Measurements from ENCODE around the gene CNTNAP2. TPM values are rescaled to one million over a fixed set of nuclear protein-coding genes. Genes with fewer than 3 reads are reported as not detected.

Gene CNTNAP2
- total RNA-seq, 1 experiment from 2014 or later, result 64.5 TPM

DNA sequence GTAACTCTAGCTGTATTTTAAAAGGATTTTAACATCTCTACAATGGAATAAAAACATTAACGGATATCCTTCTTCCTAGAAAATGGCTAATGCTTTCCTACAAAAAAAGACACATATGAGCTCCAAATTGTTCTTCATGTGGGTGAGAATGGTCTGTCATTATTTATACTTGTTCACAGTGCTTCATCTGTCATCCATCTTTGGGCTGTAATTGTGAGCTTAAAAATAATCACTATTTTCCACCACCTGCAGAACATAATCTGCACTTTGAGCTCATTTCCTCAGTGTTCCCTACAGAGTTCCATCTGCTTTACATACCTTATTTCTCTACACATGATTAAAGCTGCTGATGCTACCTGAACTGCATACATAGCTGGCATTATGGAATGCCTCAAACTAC, 1494.8 kb downstream of the CNTNAP2 start:
- Histone ChIP-seq H2BK120ac (ENCODE audit: low read depth, low read length, poor library complexity, severe bottlenecking) (no peak overlapping the region), H2BK20ac (ENCODE audit: low read depth, low read length, poor library complexity, severe bottlenecking) (no peak overlapping the region), H4K8ac (replicated peaks; ENCODE audit: insufficient read length, low read depth, low read length) (no peak overlapping the region), H4K5ac (ENCODE audit: insufficient read length, low read depth, low read length) (no peak overlapping the region), H3K23me2 (ENCODE audit: insufficient read length, low read depth, low read length, poor library complexity, severe bottlenecking) (no peaks in the 10 kb centered on the region), H3K4me1 (ENCODE audit: insufficient read depth, low read length) (peaks cover 2% of the 10 kb centered on the region), H3K9ac (ENCODE audit: extremely low read depth, insufficient read length, low read length) (no peak overlapping the region), H2BK12ac (ENCODE audit: insufficient read length, low read depth, low read length) (no peak overlapping the region), H2BK15ac (ENCODE audit: low read depth, low read length) (no peak overlapping the region), H3T11ph (ENCODE audit: low read length) (no peak overlapping the region), H3K14ac (ENCODE audit: insufficient read depth, low read length) (no peak overlapping the region), H4K20me1 (ENCODE audit: control insufficient read depth, insufficient read depth, insufficient read length) (no peaks in the 10 kb centered on the region), H3K27ac (ENCODE audit: insufficient read length, low read depth, low read length) (no peak overlapping the region), H4K91ac (ENCODE audit: insufficient read length, low read depth, low read length) (no peak overlapping the region), H3K9me3 (ENCODE audit: control insufficient read depth, low read depth, low read length) (no peaks in the 10 kb centered on the region), H3K27me3 (ENCODE audit: insufficient read depth, low read length) (no peaks in the 10 kb centered on the region), H3K4ac (ENCODE audit: low read depth, low read length) (no peak overlapping the region), H3K79me1 (ENCODE audit: insufficient read depth, low read depth, low read length, poor library complexity, severe bottlenecking) (no peaks in the 10 kb centered on the region), H2AK5ac (ENCODE audit: insufficient read length, low read length) (no peak overlapping the region), H3K79me2 (ENCODE audit: insufficient read depth, low read length) (no peaks in the 10 kb centered on the region), H2BK5ac (ENCODE audit: insufficient read length, low read length) (no peak overlapping the region), H3K56ac (ENCODE audit: insufficient read length, low read depth, low read length) (no peak overlapping the region), H3K23ac (ENCODE audit: insufficient read length, low read depth, low read length) (no peak overlapping the region), H2AFZ (ENCODE audit: low read length) (no peak overlapping the region), H3K4me2 (ENCODE audit: insufficient read depth, insufficient read length, low read length) (no peak overlapping the region), H3K18ac (ENCODE audit: insufficient read length, low read depth, low read length) (no peak overlapping the region)
- no CpG with 5 or more reads among the region's 1 CpG for WGBS (ENCODE audit: extremely low coverage, insufficient read length, low lambda C conversion rate)
- Mint-ChIP-seq H3K27ac (no peak overlapping the region), H3K36me3 (ENCODE audit: insufficient read depth in 1 of 3, low read depth in 3 of 3) (peaks cover 0 to 4% (median 4%) of the 10 kb centered on the region in 3 experiments; a peak in 4 of 7 replicates), H3K4me3 (no peak overlapping the region), H3K4me1 (peaks cover 15 to 28% of the 10 kb centered on the region in 2 experiments), H3K27me3 (ENCODE audit: low read depth) (peaks cover 40% of the 10 kb centered on the region), H3K9me3 (peaks cover 7 to 11% of the 10 kb centered on the region in 2 experiments)
- no peak for TF ChIP-seq CTCF (conservative IDR thresholded peaks at IDR 0.05)
- no peak for DNase-seq
